IPS DF 19.7 (cell line): Measurements from ENCODE around the gene CD96.

Experiments
- DNase-seq: peaks from one replicate; pipeline ENCODE4 v3.0.0-alpha.2; 2013; ENCODE audit warnings: low read depth, low spot score

Gene CD96

DNA sequence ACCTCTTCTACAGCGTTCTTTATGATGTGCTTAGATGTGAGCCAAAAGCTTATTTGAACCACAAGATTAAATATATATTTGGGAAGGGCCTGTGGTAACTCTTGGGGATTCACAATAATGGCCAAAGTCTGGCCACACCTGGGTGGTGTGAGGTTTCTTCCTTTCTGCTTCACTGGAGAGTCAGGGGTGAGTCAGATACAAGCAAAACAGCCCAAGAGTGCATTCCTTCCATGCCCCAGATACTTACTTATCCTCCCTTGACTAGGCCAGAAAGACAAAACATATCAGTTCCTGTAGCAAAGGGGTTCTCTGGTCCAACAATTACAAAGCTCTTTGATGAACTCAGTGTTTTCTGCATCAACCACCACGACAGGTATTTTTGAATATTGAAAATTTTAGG lies 52.2 kb downstream of the CD96 start:
- no peak for DNase-seq

GRCh38 chr3:111594781-111595180 lies 52.8 kb downstream of the CD96 start:
- DNase-seq: no peak

GRCh38 chr3:111595232-111595631 lies 53.2 kb downstream of the CD96 start, which contains the start of gene ZBED2:
ZBED2 (minus strand) TSS chr3:111595346; CDS start chr3:111594201, 1,145 bp downstream.
- DNase-seq: no peak

DNA sequence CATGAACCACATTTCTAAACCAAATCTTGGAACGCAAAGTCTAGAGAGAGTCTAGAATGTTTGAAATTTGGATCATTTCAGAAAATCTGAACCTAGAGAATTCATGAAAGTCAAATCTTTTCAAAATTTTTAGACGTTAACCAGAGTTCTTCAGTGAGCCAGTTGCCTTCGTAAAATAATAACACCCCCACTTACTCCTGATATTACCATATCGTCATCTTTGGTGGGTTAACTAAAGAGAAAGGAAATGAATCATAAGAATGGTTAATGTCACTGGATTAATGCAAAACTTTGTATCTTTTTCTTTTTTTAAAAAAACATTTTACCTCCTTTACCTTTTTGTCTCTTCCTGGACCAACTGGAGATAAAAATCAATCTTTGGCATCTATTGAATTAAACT lies 54.3 kb downstream of the CD96 start:
- DNase-seq: no peak

GRCh38 chr3:111598139-111598538 lies 56.1 kb downstream of the CD96 start:
- no peak for DNase-seq

DNA sequence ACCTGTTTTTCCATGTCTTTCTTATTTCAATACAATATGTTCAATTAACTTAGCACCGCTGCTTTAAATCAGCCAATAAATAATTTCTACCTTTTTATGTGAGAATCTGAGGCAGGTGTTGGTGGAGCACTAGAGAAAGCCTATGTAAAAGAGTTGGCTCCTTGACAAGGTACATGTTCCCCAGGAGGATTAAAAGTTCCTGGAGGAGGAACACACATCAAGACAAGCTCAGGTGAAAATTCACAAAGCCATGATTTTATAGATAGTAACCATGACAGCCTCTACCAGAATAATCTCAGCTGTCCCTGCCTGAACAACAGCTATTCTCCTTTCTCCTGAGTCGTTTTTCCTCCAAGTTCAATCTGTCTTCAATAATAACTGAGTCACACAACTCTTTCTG lies 56.6 kb downstream of the CD96 start:
- no peak for DNase-seq

DNA sequence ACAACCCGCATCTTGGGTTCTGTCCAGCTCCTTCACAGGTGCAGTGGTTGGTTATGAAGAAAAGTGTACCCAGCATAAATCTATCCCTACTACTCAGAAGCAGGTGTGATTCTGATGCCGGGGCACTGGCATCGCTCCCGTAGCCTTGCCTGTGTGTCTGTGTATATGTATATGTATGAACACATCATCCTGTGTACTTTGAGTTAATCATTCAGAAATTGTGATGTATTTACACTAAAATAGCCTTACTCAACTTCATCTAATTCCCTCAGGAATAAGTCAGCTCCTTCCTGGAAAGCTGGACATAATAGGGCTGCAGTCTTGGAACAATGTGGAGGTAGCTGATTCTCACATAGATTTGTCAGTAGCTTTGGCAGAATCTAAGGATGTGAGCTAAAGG lies 59.8 kb downstream of the CD96 start:
- no peak for DNase-seq

DNA sequence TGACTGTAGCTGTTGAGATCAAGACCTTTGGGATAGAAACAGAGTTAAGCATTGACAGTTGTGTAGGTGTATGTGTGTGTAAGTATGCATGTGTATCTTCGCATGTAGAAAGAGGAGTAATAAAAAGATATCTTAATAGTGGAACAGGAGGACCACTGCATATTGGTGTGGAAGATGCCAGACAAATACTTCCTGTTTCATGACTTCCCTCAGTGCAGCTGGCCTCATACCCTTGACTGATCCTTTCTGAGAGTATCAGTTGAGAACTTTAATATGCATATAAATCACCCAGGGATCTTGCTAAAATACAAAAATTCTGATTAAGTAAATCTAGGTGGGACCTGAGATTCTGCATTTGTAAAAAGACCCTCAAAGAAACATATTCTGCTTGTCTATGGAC lies 61.7 kb downstream of the CD96 start:
- no peak for DNase-seq

- no peak for DNase-seq
These were observed 62.1 kb downstream of the CD96 start for GRCh38 chr3:111604119-111604518.

- no peak for DNase-seq
These were observed 63.0 kb downstream of the CD96 start for GRCh38 chr3:111605018-111605417.

DNA sequence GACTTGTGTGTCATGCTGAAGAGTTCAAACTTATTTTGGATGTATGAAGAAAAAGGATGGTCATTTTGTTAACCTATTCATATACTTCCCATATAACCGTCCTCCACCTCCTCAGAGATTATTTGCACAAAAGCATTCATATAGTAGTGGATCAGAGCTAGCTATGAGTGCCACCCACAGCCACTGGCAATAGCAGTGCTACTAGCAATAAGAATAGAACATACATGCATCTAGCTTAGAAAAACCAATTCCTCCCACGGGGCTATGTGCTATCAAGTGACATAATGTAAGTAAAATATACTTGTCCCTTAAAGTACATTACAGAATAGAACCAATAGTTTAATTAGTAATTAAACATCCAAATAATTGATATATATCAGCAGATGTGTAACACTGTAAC lies 63.5 kb downstream of the CD96 start:
- no peak for DNase-seq

GRCh38 chr3:111607240-111607920 lies 65.4 kb downstream of the CD96 start:
- no peak for DNase-seq

- no peak for DNase-seq
These were observed 66.4 kb downstream of the CD96 start for GRCh38 chr3:111608383-111608782.

DNA sequence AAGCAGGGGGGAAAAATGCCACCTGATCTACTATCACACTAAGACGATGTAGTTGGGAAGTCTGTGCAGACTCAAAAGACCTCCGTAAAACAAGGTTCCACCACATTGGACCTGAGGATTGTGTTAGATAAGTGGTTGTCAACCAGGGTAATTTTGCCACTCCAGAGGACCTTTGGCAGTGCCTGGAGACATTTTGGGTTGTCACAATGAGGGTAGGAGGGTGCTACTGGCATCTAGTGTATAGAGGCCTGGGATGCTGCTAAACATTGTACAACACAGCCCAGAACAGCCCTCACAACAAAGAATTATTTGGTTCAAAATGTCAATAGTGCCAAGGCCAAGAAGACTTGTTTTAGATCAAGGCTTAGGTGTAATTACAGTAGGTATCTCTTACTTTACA lies 67.7 kb downstream of the CD96 start:
- no peak for DNase-seq

DNA sequence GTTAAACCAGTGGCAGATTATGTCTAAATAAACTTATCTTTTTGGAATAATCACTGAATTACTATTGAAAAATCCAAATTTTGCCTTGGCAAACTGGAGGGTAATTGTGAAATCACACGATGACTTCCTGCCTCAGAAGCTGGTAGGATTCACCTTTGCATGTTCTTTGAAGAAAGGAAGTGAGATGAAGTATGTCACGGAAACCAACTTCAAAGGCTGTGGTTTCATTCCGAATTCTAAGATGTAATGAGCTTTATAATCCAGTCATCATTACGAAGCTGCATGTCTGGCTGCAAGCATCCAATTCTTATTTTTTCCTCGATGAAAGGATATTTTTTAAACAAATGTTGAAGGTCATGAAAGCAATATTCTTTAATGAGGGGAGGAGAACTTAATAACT lies 68.2 kb downstream of the CD96 start:
- no peak for DNase-seq

GRCh38 chr3:111610612-111611054 lies 68.6 kb downstream of the CD96 start:
- DNase-seq: no peak

GRCh38 chr3:111613294-111613693 lies 71.3 kb downstream of the CD96 start:
- no peak for DNase-seq

DNA sequence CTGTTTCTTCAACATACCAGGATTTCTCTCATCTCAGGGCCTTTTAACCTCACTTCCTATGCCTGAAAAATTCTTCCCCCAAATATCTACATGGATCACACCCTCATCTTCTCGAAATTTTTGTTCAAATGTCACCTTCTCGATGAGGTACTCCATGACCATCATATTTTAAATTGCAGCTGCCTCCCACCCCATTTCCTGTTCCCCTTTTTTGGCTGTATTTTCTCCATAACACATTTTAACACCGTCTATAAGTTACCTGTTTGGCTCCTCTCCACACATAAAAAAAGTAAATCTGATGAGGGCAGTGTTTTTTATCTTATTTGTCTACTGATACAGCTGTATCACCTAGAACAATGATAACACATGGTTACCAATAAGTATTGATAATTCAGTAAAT lies 73.9 kb downstream of the CD96 start:
- DNase-seq: no peak

DNA sequence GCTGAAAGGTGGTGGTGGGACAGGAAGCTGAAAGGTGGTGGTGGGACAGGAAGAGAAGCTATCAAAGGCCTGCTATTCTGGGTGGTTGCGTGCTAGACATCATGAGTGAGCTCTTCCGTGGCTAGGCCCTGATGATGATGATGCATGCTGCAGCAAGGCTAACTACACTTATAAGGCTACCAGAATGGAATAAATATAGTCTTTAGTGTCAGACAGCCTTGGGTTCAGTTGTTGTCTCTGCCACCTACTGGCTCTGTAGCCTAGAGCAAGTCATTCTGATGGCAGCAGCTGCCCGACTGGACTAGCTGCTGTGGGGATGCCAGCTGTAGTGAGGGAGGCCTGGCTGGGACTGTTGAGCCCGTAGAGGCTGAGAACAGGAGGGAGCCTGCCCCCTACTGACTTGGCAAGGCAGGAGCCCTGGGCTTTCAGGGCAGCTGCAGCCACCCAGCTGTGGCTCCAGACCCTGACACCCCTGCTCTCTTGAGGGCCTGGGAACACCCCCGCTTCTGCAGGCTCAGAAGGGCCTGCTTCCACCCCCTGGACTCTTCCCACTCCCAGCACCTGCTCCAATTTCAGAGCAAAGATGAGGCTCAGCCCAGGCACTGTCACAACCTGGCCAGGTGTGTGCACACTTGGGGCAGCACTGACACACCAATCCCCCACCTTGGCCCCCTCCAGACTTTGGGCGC lies 74.6 kb downstream of the CD96 start:
- DNase-seq: no peak

DNA sequence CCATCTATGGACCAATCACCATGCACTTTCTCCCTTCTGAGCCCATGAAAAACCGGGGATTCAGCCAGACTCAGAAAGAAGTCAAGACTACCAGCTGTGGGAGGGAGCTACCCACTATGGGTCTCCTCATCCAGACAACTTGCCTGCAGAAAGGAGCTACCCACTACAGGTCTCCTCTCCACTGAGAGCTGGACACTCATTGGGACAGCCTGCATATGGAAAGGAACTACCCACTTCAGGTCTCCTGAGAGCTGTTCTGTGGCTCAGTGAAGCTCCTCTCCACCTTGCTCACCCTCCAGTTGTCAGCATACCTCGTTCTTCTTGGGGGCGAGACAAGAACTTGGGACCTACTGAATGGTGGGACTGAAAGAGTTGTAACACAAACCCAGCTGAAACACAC lies 75.4 kb downstream of the CD96 start:
- DNase-seq: no peak

GRCh38 chr3:111617912-111618601 lies 76.1 kb downstream of the CD96 start:
- DNase-seq: no peak

- DNase-seq: no peak
These were observed 76.9 kb downstream of the CD96 start for GRCh38 chr3:111618945-111619344.

GRCh38 chr3:111619833-111620232 lies 77.8 kb downstream of the CD96 start:
- DNase-seq: no peak
